Nephron progenitor cell (in vitro differentiated cells): ENCODE measurements around the gene VIPR1.

Experiments
- DNase-seq: peaks from one replicate; pipeline ENCODE4 v3.0.0; 2021
- H3K27ac Mint-ChIP-seq: 2 replicates; pipeline ENCODE4 v1.8.0; 2021; ENCODE audit warnings: mild to moderate bottlenecking, moderate library complexity, mixed read lengths
- H3K27me3 Mint-ChIP-seq: 2 replicates; pipeline ENCODE4 v1.8.0; 2021; ENCODE audit warnings: mild to moderate bottlenecking, low read depth, mixed read lengths; ENCODE audit not compliant: poor library complexity
- H3K36me3 Mint-ChIP-seq: 2 replicates; pipeline ENCODE4 v1.8.0; 2021; ENCODE audit warnings: low read depth, mixed read lengths
- H3K4me1 Mint-ChIP-seq: 2 replicates; pipeline ENCODE4 v1.8.0; 2021; ENCODE audit warnings: mixed read lengths
- H3K4me3 Mint-ChIP-seq: 2 replicates; pipeline ENCODE4 v1.8.0; 2021; ENCODE audit warnings: mild to moderate bottlenecking, moderate library complexity, mixed read lengths
- H3K9me3 Mint-ChIP-seq: 2 replicates; pipeline ENCODE4 v1.8.0; 2021; ENCODE audit warnings: mild to moderate bottlenecking, moderate library complexity, mixed read lengths
- CTCF ChIP-seq: fragments of 200-600 bp; sonication (generic); IDR thresholded peaks from 2 replicates; pipeline ENCODE4 v1.5.0; 2021; ENCODE audit warnings: antibody characterized with exemption

The VIPR1 gene

GRCh38 chr3:42478830-42479229 is 23.6 kb upstream of the VIPR1 start:
- no peaks in the 10 kb centered on the region for H3K4me1 Mint-ChIP-seq
- no peaks in the 10 kb centered on the region for H3K36me3 Mint-ChIP-seq
- no peak for TF ChIP-seq CTCF
- no peak for DNase-seq
- H3K9me3 Mint-ChIP-seq = peaks cover 26% of the 10 kb centered on the region
- no peak overlapping the region for H3K27ac Mint-ChIP-seq
- H3K27me3 Mint-ChIP-seq = peaks cover 26% of the 10 kb centered on the region
- no peak overlapping the region for H3K4me3 Mint-ChIP-seq

GRCh38 chr3:42486814-42487565 is 15.5 kb upstream of the VIPR1 start:
- H3K36me3 Mint-ChIP-seq = no peaks in the 10 kb centered on the region
- no peak for TF ChIP-seq CTCF
- H3K4me1 Mint-ChIP-seq = no peaks in the 10 kb centered on the region
- no peak overlapping the region for H3K4me3 Mint-ChIP-seq
- H3K9me3 Mint-ChIP-seq = peaks cover 5% of the 10 kb centered on the region
- peaks cover 27% of the 10 kb centered on the region for H3K27me3 Mint-ChIP-seq
- no peak for DNase-seq
- no peak overlapping the region for H3K27ac Mint-ChIP-seq

- H3K4me3 Mint-ChIP-seq = no peak overlapping the region
- peaks cover 17% of the 10 kb centered on the region for H3K27me3 Mint-ChIP-seq
- no peaks in the 10 kb centered on the region for H3K4me1 Mint-ChIP-seq
- no peak for DNase-seq
- H3K36me3 Mint-ChIP-seq = no peaks in the 10 kb centered on the region
- no peak for TF ChIP-seq CTCF
- H3K9me3 Mint-ChIP-seq = no peaks in the 10 kb centered on the region
- H3K27ac Mint-ChIP-seq = no peak overlapping the region
Observed at GRCh38 chr3:42488687-42489086, 13.8 kb upstream of the VIPR1 start.

- H3K36me3 Mint-ChIP-seq = no peaks in the 10 kb centered on the region
- no peak overlapping the region for H3K4me3 Mint-ChIP-seq
- H3K9me3 Mint-ChIP-seq = no peaks in the 10 kb centered on the region
- H3K27ac Mint-ChIP-seq = no peak overlapping the region
- H3K4me1 Mint-ChIP-seq = no peaks in the 10 kb centered on the region
- no peak for TF ChIP-seq CTCF
- peaks cover 17% of the 10 kb centered on the region for H3K27me3 Mint-ChIP-seq
- DNase-seq = no peak
Observed at GRCh38 chr3:42489116-42489936, 13.1 kb upstream of the VIPR1 start.

- Mint-ChIP-seq H3K9me3 (no peaks in the 10 kb centered on the region), H3K27me3 (peaks cover 17% of the 10 kb centered on the region), H3K36me3 (no peaks in the 10 kb centered on the region), H3K27ac (no peak overlapping the region), H3K4me3 (no peak overlapping the region), H3K4me1 (no peaks in the 10 kb centered on the region)
- no peak for DNase-seq
- TF ChIP-seq CTCF = no peak
Observed at GRCh38 chr3:42489937-42490227, 12.6 kb upstream of the VIPR1 start.
